Measurements from ENCODE around the gene SC5D. TPM values are rescaled to one million over a fixed set of nuclear protein-coding genes. Genes with fewer than 3 reads are reported as not detected.

The SC5D gene
- total and polyA plus RNA-seq, 9 donors = 14.0 to 59.7 (median 24.7) TPM

GRCh38 chr11:121282386-121282785 lies 10.2 kb upstream of the SC5D start:
- TF ChIP-seq POLR2A (IDR thresholded peaks at IDR 0.05) (no peak), EP300 (IDR thresholded peaks at IDR 0.05) (no peak)
- TF ChIP-seq, protein P1, sequence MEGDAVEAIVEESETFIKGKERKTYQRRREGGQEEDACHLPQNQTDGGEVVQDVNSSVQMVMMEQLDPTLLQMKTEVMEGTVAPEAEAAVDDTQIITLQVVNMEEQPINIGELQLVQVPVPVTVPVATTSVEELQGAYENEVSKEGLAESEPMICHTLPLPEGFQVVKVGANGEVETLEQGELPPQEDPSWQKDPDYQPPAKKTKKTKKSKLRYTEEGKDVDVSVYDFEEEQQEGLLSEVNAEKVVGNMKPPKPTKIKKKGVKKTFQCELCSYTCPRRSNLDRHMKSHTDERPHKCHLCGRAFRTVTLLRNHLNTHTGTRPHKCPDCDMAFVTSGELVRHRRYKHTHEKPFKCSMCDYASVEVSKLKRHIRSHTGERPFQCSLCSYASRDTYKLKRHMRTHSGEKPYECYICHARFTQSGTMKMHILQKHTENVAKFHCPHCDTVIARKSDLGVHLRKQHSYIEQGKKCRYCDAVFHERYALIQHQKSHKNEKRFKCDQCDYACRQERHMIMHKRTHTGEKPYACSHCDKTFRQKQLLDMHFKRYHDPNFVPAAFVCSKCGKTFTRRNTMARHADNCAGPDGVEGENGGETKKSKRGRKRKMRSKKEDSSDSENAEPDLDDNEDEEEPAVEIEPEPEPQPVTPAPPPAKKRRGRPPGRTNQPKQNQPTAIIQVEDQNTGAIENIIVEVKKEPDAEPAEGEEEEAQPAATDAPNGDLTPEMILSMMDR (IDR thresholded peaks at IDR 0.05) = no peak
- Histone ChIP-seq H3K4me1 (ENCODE audit: insufficient read depth) (no peaks in the 10 kb centered on the region), H3K4me3 (no peak overlapping the region), H3K27me3 (no peaks in the 10 kb centered on the region), H3K36me3 (no peaks in the 10 kb centered on the region), H3K9me3 (peaks cover 0 to 5% of the 10 kb centered on the region in 2 donors), H3K27ac (no peak overlapping the region)
- DNase-seq = no peak
- intact Hi-C loops (cut with DNase I) = no loop called here
- 40 to 75% (median 58%) methylated on average over 4 of the region's 4 CpGs for WGBS, 3 donors

GRCh38 chr11:121282886-121283502 lies 9.6 kb upstream of the SC5D start:
- no peaks in the 10 kb centered on the region for H3K36me3 ChIP-seq
- H3K4me3 ChIP-seq = no peak overlapping the region
- H3K27ac ChIP-seq = no peak overlapping the region
- WGBS, 3 donors = 91 to 93% (median 91%) methylated on average over 4 of the region's 4 CpGs
- H3K27me3 ChIP-seq = no peaks in the 10 kb centered on the region
- no peak for DNase-seq
- TF ChIP-seq, protein P1 (IDR thresholded peaks at IDR 0.05) = no peak
- TF ChIP-seq EP300 (IDR thresholded peaks at IDR 0.05) (no peak), POLR2A (IDR thresholded peaks at IDR 0.05) (no peak)
- H3K4me1 ChIP-seq (ENCODE audit: insufficient read depth) = no peaks in the 10 kb centered on the region
- intact Hi-C loops (cut with DNase I) = no loop called here
- H3K9me3 ChIP-seq = peaks cover 0 to 5% of the 10 kb centered on the region in 2 donors

- no peak overlapping the region for H3K27ac ChIP-seq
- H3K4me1 ChIP-seq (ENCODE audit: insufficient read depth) = no peaks in the 10 kb centered on the region
- H3K27me3 ChIP-seq = no peaks in the 10 kb centered on the region
- TF ChIP-seq POLR2A (IDR thresholded peaks at IDR 0.05) = no peak
- no peak for TF ChIP-seq EP300 (IDR thresholded peaks at IDR 0.05)
- TF ChIP-seq, protein P1 (IDR thresholded peaks at IDR 0.05) = no peak
- no peaks in the 10 kb centered on the region for H3K36me3 ChIP-seq
- no peak for DNase-seq
- H3K9me3 ChIP-seq = no peaks in the 10 kb centered on the region
- 75 to 87% (median 79%) methylated on average over 3 of the region's 3 CpGs for WGBS, 3 donors
- no peak overlapping the region for H3K4me3 ChIP-seq
- intact Hi-C loops (cut with DNase I) = no loop called here
Measured at GRCh38 chr11:121291319-121291718, 1.3 kb upstream of the SC5D start.

DNA sequence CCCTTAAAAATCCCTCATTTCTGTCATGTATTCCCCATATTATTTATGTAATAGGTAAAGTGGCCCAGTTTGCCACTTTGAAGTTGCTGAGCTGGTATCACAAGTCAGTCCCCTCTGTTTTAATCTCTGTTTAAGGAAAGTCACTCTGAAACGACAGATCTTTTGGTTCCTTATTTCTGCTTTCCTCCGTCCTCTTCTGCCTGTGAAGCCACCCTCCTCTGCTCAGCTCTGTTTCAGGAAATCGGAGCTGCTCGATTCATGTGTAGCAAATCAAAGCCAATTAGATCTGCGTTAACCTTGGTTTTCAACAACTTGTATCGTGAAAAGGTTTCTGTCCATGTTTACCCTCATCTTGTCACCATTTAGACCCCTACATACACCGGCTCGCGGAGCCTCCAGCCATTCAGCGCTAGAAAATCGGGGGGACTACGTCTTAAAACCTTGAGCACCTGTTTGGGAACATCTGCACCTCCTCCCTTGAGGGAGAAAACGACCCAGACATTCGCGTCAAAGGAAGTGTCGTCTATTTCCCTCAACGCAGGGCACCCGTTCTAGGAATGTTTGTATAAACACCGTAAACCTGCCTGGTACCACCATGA lies 576 bp upstream of the SC5D start:
- intact Hi-C loops (cut with DNase I) = no loop called here
- H3K27ac ChIP-seq = peak overlapping the region; percentile 9 to 13
- H3K27me3 ChIP-seq = no peaks in the 10 kb centered on the region
- no peaks in the 10 kb centered on the region for H3K36me3 ChIP-seq
- TF ChIP-seq, protein P1 (IDR thresholded peaks at IDR 0.05) = no peak
- no peak for TF ChIP-seq POLR2A (IDR thresholded peaks at IDR 0.05)
- DNase-seq = no peak
- H3K4me3 ChIP-seq = peak overlapping the region; percentile 84
- no peaks in the 10 kb centered on the region for H3K9me3 ChIP-seq
- no peaks in the 10 kb centered on the region for H3K4me1 ChIP-seq (ENCODE audit: insufficient read depth)
- WGBS, 3 donors = 1 to 2% (median 2%) methylated on average over 19 of the region's 19 CpGs

All from ovary (tissue), 9 donors.